Measurements from ENCODE around the gene ZC3H11A. TPM values are rescaled to one million over a fixed set of nuclear protein-coding genes. Genes with fewer than 3 reads are reported as not detected.
"Not testable (repeated sequence)": the region's sequence is repeated elsewhere in the genome, so short reads cannot be mapped to it uniquely, and the experiment has no call there.

The ZC3H11A gene
- total RNA-seq, 1 donor from 2014 or later: 69.4 TPM

DNA sequence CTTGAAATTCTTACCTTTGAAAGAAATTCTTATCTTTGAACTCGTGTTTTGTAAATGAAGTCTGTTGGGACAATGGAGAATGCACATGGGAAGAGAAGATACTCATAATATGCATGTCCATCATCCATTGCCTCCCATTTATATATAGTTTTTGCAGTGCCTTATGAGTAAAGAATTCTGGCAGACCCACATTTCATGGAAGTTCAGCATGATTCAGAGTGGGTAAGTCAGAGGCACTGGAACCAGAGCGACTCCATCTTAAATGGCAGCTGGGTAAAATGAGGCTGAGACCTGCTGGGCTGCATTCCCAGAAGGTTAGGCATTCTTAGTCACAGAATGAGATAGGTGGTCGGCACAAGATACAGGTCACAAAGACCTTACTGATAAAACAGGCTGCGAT lies 16.6 kb upstream of the ZC3H11A start:
- H3K27ac ChIP-seq (ENCODE audit: low read depth, low read length): no peak overlapping the region
- no peaks in the 10 kb centered on the region for H3K9me3 ChIP-seq (ENCODE audit: control insufficient read depth in 3 of 3, low read length in 3 of 3)
- H3K4me1 ChIP-seq (ENCODE audit: control insufficient read depth in 3 of 3, insufficient read depth in 3 of 3, low read length in 3 of 3): peaks cover 0 to 4% (median 3%) of the 10 kb centered on the region in 3 donors

GRCh38 chr1:203781962-203782361 lies 13.5 kb upstream of the ZC3H11A start:
- H3K4me3 ChIP-seq (ENCODE audit: low read length in 3 of 3): no peak overlapping the region
- H3K27ac ChIP-seq (ENCODE audit: low read depth, low read length): no peak overlapping the region
- H3K27me3 ChIP-seq (ENCODE audit: control insufficient read depth in 3 of 3, insufficient read depth in 3 of 3, low read length in 3 of 3): no peaks in the 10 kb centered on the region
- H3K36me3 ChIP-seq (ENCODE audit: control insufficient read depth in 3 of 3, insufficient read depth in 3 of 3, low read length in 3 of 3): no peaks in the 10 kb centered on the region
- H3K9me3 ChIP-seq (ENCODE audit: control insufficient read depth in 3 of 3, low read length in 3 of 3): no peaks in the 10 kb centered on the region
- H3K4me1 ChIP-seq (ENCODE audit: control insufficient read depth in 3 of 3, insufficient read depth in 3 of 3, low read length in 3 of 3): no peaks in the 10 kb centered on the region
- no peak overlapping the region for H3K9ac ChIP-seq (ENCODE audit: low read depth in 1 of 3, low read length in 3 of 3)

More for the DNA sequence above, 16.6 kb upstream of the ZC3H11A start:
- no peak overlapping the region for H3K9ac ChIP-seq (ENCODE audit: low read depth in 1 of 3, low read length in 3 of 3)
- no peaks in the 10 kb centered on the region for H3K36me3 ChIP-seq (ENCODE audit: control insufficient read depth in 3 of 3, insufficient read depth in 3 of 3, low read length in 3 of 3)
- no peaks in the 10 kb centered on the region for H3K27me3 ChIP-seq (ENCODE audit: control insufficient read depth in 3 of 3, insufficient read depth in 3 of 3, low read length in 3 of 3)
- H3K4me3 ChIP-seq (ENCODE audit: low read length in 3 of 3): no peak overlapping the region

DNA sequence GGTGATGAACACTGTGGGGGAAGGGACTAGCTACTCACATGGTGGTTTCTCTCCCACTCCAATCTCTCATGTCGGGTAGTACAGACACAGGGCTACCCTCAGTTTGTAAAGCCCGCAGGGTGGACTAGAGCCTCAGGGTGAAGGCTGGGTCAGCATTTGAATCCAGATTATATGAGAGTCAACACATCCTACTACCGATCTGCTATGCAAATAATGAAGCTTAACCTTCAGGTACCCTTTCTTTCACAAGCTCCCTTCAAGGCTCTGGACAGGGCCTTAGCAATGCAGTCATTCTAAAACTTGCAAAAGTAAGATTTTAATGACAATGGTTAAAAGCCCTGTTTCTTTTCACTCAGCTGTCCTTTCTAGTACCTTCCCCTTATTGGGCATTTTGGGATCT lies 5.5 kb upstream of the ZC3H11A start:
- Histone ChIP-seq H3K4me1 (ENCODE audit: control insufficient read depth in 3 of 3, insufficient read depth in 3 of 3, low read length in 3 of 3) (peaks cover 0 to 2% (median 0%) of the 10 kb centered on the region in 3 donors), H3K9ac (ENCODE audit: low read depth in 1 of 3, low read length in 3 of 3) (no peak overlapping the region), H3K36me3 (ENCODE audit: control insufficient read depth in 3 of 3, insufficient read depth in 3 of 3, low read length in 3 of 3) (no peaks in the 10 kb centered on the region), H3K27me3 (ENCODE audit: control insufficient read depth in 3 of 3, insufficient read depth in 3 of 3, low read length in 3 of 3) (no peaks in the 10 kb centered on the region), H3K27ac (ENCODE audit: low read depth, low read length) (no peak overlapping the region), H3K9me3 (ENCODE audit: control insufficient read depth in 3 of 3, low read length in 3 of 3) (no peaks in the 10 kb centered on the region), H3K4me3 (ENCODE audit: low read length in 3 of 3) (no peak overlapping the region)

DNA sequence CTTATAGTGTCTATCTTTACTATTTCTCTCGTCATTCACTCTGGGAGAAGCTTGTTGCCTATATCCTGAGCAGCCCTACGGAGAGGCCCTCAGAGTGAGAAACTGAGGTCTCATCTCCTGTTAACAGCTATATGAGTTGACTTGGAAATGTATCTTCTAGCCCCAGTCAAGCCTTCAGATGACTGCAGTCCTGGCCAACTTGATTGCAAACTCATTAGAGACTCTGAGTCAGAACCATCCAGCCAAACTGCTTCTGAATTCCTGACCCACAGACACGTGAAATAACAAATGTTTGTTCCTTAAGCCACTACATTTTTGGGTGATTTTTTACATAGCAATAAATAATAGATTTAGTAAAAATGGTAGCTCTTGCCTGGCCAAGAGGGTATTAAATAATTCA lies 3.9 kb upstream of the ZC3H11A start:
- H3K9me3 ChIP-seq (ENCODE audit: control insufficient read depth in 3 of 3, low read length in 3 of 3): no peaks in the 10 kb centered on the region
- H3K4me1 ChIP-seq (ENCODE audit: control insufficient read depth in 3 of 3, insufficient read depth in 3 of 3, low read length in 3 of 3): peaks cover 0 to 5% (median 0%) of the 10 kb centered on the region in 3 donors
- no peak overlapping the region for H3K4me3 ChIP-seq (ENCODE audit: low read length in 3 of 3)
- no peak overlapping the region for H3K9ac ChIP-seq (ENCODE audit: low read depth in 1 of 3, low read length in 3 of 3)
- H3K27ac ChIP-seq (ENCODE audit: low read depth, low read length): no peak overlapping the region
- peaks cover 0 to 2% (median 0%) of the 10 kb centered on the region in 3 donors for H3K36me3 ChIP-seq (ENCODE audit: control insufficient read depth in 3 of 3, insufficient read depth in 3 of 3, low read length in 3 of 3)
- H3K27me3 ChIP-seq (ENCODE audit: control insufficient read depth in 3 of 3, insufficient read depth in 3 of 3, low read length in 3 of 3): no peaks in the 10 kb centered on the region

- Histone ChIP-seq H3K36me3 (ENCODE audit: control insufficient read depth in 3 of 3, insufficient read depth in 3 of 3, low read length in 3 of 3) (peaks cover 0 to 2% (median 0%) of the 10 kb centered on the region in 3 donors), H3K4me1 (ENCODE audit: control insufficient read depth in 3 of 3, insufficient read depth in 3 of 3, low read length in 3 of 3) (peaks cover 8 to 14% (median 8%) of the 10 kb centered on the region in 3 donors), H3K4me3 (ENCODE audit: low read length in 3 of 3) (no peak overlapping the region), H3K9ac (ENCODE audit: low read depth in 1 of 3, low read length in 3 of 3) (no peak overlapping the region), H3K27ac (ENCODE audit: low read depth, low read length) (no peak overlapping the region), H3K9me3 (ENCODE audit: control insufficient read depth in 3 of 3, low read length in 3 of 3) (no peaks in the 10 kb centered on the region), H3K27me3 (ENCODE audit: control insufficient read depth in 3 of 3, insufficient read depth in 3 of 3, low read length in 3 of 3) (no peaks in the 10 kb centered on the region)
These were observed 2.9 kb upstream of the ZC3H11A start for GRCh38 chr1:203792486-203792885.

GRCh38 chr1:203793561-203793960 lies 1.9 kb upstream of the ZC3H11A start:
- not testable (repeated sequence) for H3K36me3 ChIP-seq (ENCODE audit: control insufficient read depth in 3 of 3, insufficient read depth in 3 of 3, low read length in 3 of 3); H3K27ac ChIP-seq (ENCODE audit: low read depth, low read length); H3K27me3 ChIP-seq (ENCODE audit: control insufficient read depth in 3 of 3, insufficient read depth in 3 of 3, low read length in 3 of 3); H3K9ac ChIP-seq (ENCODE audit: low read depth in 1 of 3, low read length in 3 of 3); H3K9me3 ChIP-seq (ENCODE audit: control insufficient read depth in 3 of 3, low read length in 3 of 3); H3K4me3 ChIP-seq (ENCODE audit: low read length in 3 of 3)
- peaks cover 19 to 24% (median 19%) of the 10 kb centered on the region in 3 donors for H3K4me1 ChIP-seq (ENCODE audit: control insufficient read depth in 3 of 3, insufficient read depth in 3 of 3, low read length in 3 of 3)

DNA sequence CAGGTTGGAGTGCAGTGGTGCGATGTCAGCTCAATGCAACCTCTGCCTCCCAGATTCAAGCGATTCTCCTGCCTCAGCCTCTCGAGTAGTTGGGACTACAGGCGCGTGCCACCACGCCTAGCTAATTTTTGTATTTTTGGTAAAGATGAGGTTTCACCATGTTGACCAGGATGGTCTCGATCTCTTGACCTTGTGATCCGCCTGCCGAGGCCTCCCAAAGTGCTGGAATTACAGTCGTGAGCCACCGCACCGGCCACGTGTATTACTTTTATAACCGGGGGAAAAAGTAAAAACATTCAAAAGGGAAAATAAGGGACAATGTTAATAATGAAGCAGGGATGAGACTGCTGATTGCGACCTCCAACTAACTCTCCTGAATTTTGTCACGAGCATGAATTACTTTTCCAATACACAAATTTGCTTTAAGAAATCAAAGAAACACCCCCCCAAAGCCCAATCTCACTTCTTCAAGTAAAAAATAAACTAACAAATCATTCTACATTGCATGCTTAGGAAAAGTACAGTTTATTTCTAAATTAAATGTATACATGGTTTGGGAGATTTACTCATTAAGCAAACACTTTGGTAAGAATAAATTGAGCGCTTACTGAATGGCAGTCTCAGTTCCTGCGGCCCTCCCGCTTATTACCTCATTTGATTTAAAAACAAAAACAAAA lies 521 bp upstream of the ZC3H11A start:
- no peaks in the 10 kb centered on the region for H3K9me3 ChIP-seq (ENCODE audit: control insufficient read depth in 3 of 3, low read length in 3 of 3)
- peak overlapping the region; percentile 92 for H3K27ac ChIP-seq (ENCODE audit: low read depth, low read length)
- peak overlapping the region; percentile 66 to 94 (median 82) for H3K4me3 ChIP-seq (ENCODE audit: low read length in 3 of 3)
- peak overlapping the region; percentile 82 to 88 (median 86) for H3K9ac ChIP-seq (ENCODE audit: low read depth in 1 of 3, low read length in 3 of 3)
- peaks cover 32 to 38% (median 32%) of the 10 kb centered on the region in 3 donors for H3K4me1 ChIP-seq (ENCODE audit: control insufficient read depth in 3 of 3, insufficient read depth in 3 of 3, low read length in 3 of 3)
- H3K27me3 ChIP-seq (ENCODE audit: control insufficient read depth in 3 of 3, insufficient read depth in 3 of 3, low read length in 3 of 3): no peaks in the 10 kb centered on the region
- H3K36me3 ChIP-seq (ENCODE audit: control insufficient read depth in 3 of 3, insufficient read depth in 3 of 3, low read length in 3 of 3): peaks cover 0 to 10% (median 0%) of the 10 kb centered on the region in 3 donors

DNA sequence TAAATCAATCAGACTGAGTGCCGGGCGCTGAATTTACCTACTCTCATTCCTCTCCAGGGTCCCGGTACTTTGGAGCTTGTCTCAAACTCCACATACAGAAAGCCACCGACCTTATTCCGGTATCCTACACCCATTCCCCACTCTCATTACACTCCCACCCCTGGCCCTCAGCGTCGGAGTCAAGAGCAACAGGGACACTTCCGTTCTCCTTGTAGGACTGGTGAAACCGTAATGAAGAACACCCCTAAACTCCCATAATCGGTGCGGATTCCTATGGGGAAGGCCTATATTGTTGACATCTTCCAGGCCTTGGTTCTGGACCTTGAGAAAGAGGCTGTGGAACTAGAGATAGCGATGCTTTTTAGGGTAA lies 798 bp downstream of the ZC3H11A start:
- Histone ChIP-seq H3K9ac (ENCODE audit: low read depth in 1 of 3, low read length in 3 of 3) (peak overlapping the region; percentile 86 to 96 (median 93)), H3K36me3 (ENCODE audit: control insufficient read depth in 3 of 3, insufficient read depth in 3 of 3, low read length in 3 of 3) (peaks cover 0 to 10% (median 0%) of the 10 kb centered on the region in 3 donors), H3K27ac (ENCODE audit: low read depth, low read length) (peak overlapping the region; percentile 92), H3K4me1 (ENCODE audit: control insufficient read depth in 3 of 3, insufficient read depth in 3 of 3, low read length in 3 of 3) (peaks cover 36 to 42% (median 39%) of the 10 kb centered on the region in 3 donors), H3K9me3 (ENCODE audit: control insufficient read depth in 3 of 3, low read length in 3 of 3) (no peaks in the 10 kb centered on the region), H3K27me3 (ENCODE audit: control insufficient read depth in 3 of 3, insufficient read depth in 3 of 3, low read length in 3 of 3) (no peaks in the 10 kb centered on the region), H3K4me3 (ENCODE audit: low read length in 3 of 3) (peak overlapping the region; percentile 66 to 94 (median 82))

DNA sequence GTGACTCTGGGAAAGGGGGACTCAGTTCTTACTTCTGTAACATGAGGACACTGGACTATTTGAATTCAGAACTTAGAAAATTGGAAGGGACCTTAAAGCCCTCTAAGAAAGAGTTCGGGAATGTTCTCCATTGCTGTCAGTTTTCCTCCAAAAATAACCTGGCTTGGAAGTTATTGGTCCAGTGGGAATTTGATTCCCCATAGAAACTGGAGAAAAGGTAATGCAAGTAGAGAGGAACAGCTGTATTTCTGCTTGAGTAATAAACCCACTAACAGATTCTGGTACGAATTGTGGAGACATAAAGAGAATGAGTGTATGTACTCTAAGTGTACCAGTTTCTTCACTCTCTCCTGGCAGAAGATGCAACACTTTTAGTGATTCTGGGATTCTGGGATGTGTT lies 1.8 kb downstream of the ZC3H11A start:
- Histone ChIP-seq H3K27me3 (ENCODE audit: control insufficient read depth in 3 of 3, insufficient read depth in 3 of 3, low read length in 3 of 3) (no peaks in the 10 kb centered on the region), H3K9me3 (ENCODE audit: control insufficient read depth in 3 of 3, low read length in 3 of 3) (no peaks in the 10 kb centered on the region), H3K36me3 (ENCODE audit: control insufficient read depth in 3 of 3, insufficient read depth in 3 of 3, low read length in 3 of 3) (peaks cover 0 to 10% (median 0%) of the 10 kb centered on the region in 3 donors), H3K27ac (ENCODE audit: low read depth, low read length) (peak overlapping the region; percentile 92), H3K4me1 (ENCODE audit: control insufficient read depth in 3 of 3, insufficient read depth in 3 of 3, low read length in 3 of 3) (peaks cover 40 to 47% (median 41%) of the 10 kb centered on the region in 3 donors), H3K9ac (ENCODE audit: low read depth in 1 of 3, low read length in 3 of 3) (peak overlapping the region in 1 of 3 donors; percentile 93), H3K4me3 (ENCODE audit: low read length in 3 of 3) (peak overlapping the region; percentile 66 to 94 (median 82))

DNA sequence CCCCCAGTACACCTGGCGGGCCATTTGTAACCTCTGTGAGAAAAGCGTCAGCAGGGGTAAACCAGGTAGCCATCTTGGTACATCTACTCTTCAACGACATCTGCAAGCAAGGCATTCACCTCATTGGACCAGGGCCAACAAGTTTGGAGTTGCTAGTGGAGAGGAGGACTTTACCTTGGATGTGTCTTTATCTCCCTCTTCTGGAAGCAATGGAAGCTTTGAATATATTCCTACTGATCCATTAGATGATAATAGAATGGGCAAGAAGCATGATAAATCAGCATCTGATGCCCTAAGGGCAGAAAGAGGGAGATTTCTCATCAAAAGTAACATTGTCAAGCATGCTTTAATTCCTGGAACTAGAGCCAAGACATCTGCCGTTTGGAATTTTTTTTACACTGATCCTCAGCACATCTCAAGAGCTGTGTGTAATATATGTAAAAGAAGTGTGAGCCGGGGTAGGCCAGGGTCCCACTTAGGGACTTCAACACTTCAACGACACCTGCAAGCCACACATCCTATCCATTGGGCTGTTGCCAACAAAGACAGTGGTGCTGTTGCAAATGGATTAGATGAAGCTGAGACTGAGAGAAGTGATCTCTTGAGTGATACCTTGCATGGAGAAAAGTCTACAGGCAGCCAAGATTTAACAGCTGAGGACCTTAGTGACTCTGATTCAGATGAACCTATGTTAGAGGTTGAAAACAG lies 2.7 kb downstream of the ZC3H11A start:
- Histone ChIP-seq H3K36me3 (ENCODE audit: control insufficient read depth in 3 of 3, insufficient read depth in 3 of 3, low read length in 3 of 3) (peaks cover 0 to 10% (median 0%) of the 10 kb centered on the region in 3 donors), H3K4me3 (ENCODE audit: low read length in 3 of 3) (peak overlapping the region in 1 of 3 donors; percentile 94), H3K4me1 (ENCODE audit: control insufficient read depth in 3 of 3, insufficient read depth in 3 of 3, low read length in 3 of 3) (peaks cover 41 to 50% (median 41%) of the 10 kb centered on the region in 3 donors), H3K27ac (ENCODE audit: low read depth, low read length) (no peak overlapping the region), H3K9me3 (ENCODE audit: control insufficient read depth in 3 of 3, low read length in 3 of 3) (no peaks in the 10 kb centered on the region), H3K27me3 (ENCODE audit: control insufficient read depth in 3 of 3, insufficient read depth in 3 of 3, low read length in 3 of 3) (no peaks in the 10 kb centered on the region), H3K9ac (ENCODE audit: low read depth in 1 of 3, low read length in 3 of 3) (no peak overlapping the region)
